Measurements from ENCODE around the gene ATP8A1. TPM values are rescaled to one million over a fixed set of nuclear protein-coding genes. Genes with fewer than 3 reads are reported as not detected.

The ATP8A1 gene
- total RNA-seq, 4 donors from 2014 or later = 21.3 to 34.7 (median 25.9) TPM

- TF ChIP-seq POLR2A (IDR thresholded peaks at IDR 0.05) = no peak
- TF ChIP-seq CTCF (IDR thresholded peaks at IDR 0.05) = no peak
- Histone ChIP-seq H3K36me3 (no peaks in the 10 kb centered on the region), H3K27ac (no peak overlapping the region), H3K9me3 (no peaks in the 10 kb centered on the region), H3K27me3 (no peaks in the 10 kb centered on the region), H3K4me3 (no peak overlapping the region), H3K4me1 (no peaks in the 10 kb centered on the region)
- DNase-seq = no peak
- intact Hi-C loops (cut with DNase I; ENCODE audit: low total_unique reads) = no loop called here
Measured at GRCh38 chr4:42411803-42412202, 245.1 kb downstream of the ATP8A1 start.

- intact Hi-C loops (cut with DNase I; ENCODE audit: low total_unique reads) = no loop called here
Measured at GRCh38 chr4:42410446-42410845, 246.5 kb downstream of the ATP8A1 start.

GRCh38 chr4:42404001-42404400, 252.9 kb downstream of the ATP8A1 start:
- H3K27ac ChIP-seq = no peak overlapping the region
- no peaks in the 10 kb centered on the region for H3K4me1 ChIP-seq
- intact Hi-C loops (cut with DNase I; ENCODE audit: low total_unique reads) = no loop called here
- no peaks in the 10 kb centered on the region for H3K9me3 ChIP-seq
- no peaks in the 10 kb centered on the region for H3K36me3 ChIP-seq
- DNase-seq = no peak
- peaks cover 0 to 8% of the 10 kb centered on the region in 2 donors for H3K27me3 ChIP-seq
- no peak overlapping the region for H3K4me3 ChIP-seq
- TF ChIP-seq POLR2A (IDR thresholded peaks at IDR 0.05) = no peak
- TF ChIP-seq CTCF (IDR thresholded peaks at IDR 0.05) = no peak

More at GRCh38 chr4:42410446-42410845, 246.5 kb downstream of the ATP8A1 start:
- no peak overlapping the region for H3K27ac ChIP-seq
- H3K4me3 ChIP-seq = no peak overlapping the region
- no peak for DNase-seq
- H3K9me3 ChIP-seq = no peaks in the 10 kb centered on the region
- H3K27me3 ChIP-seq = no peaks in the 10 kb centered on the region
- TF ChIP-seq CTCF (IDR thresholded peaks at IDR 0.05) (no peak), POLR2A (IDR thresholded peaks at IDR 0.05) (no peak)
- H3K4me1 ChIP-seq = no peaks in the 10 kb centered on the region
- no peaks in the 10 kb centered on the region for H3K36me3 ChIP-seq

GRCh38 chr4:42401171-42401570, 255.7 kb downstream of the ATP8A1 start:
- DNase-seq = no peak
- intact Hi-C loops (cut with DNase I; ENCODE audit: low total_unique reads) = no loop called here
- no peak for TF ChIP-seq POLR2A (IDR thresholded peaks at IDR 0.05)
- TF ChIP-seq CTCF (IDR thresholded peaks at IDR 0.05) = no peak
- no peaks in the 10 kb centered on the region for H3K9me3 ChIP-seq
- peaks cover 0 to 5% of the 10 kb centered on the region in 2 donors for H3K4me1 ChIP-seq
- no peaks in the 10 kb centered on the region for H3K36me3 ChIP-seq
- H3K27ac ChIP-seq = no peak overlapping the region
- no peak overlapping the region for H3K4me3 ChIP-seq
- H3K27me3 ChIP-seq = peaks cover 6 to 22% of the 10 kb centered on the region in 2 donors

GRCh38 chr4:42399393-42399792, 257.5 kb downstream of the ATP8A1 start:
- H3K4me3 ChIP-seq = no peak overlapping the region
- H3K9me3 ChIP-seq = no peaks in the 10 kb centered on the region
- no peaks in the 10 kb centered on the region for H3K36me3 ChIP-seq
- peaks cover 0 to 5% of the 10 kb centered on the region in 2 donors for H3K4me1 ChIP-seq
- no peak for TF ChIP-seq CTCF (IDR thresholded peaks at IDR 0.05)
- TF ChIP-seq POLR2A (IDR thresholded peaks at IDR 0.05) = no peak
- intact Hi-C loops (cut with DNase I; ENCODE audit: low total_unique reads) = no loop called here
- DNase-seq = no peak
- peaks cover 6 to 26% of the 10 kb centered on the region in 2 donors for H3K27me3 ChIP-seq
- no peak overlapping the region for H3K27ac ChIP-seq
